ENCODE data around the gene FDXR. TPM values are rescaled to one million over a fixed set of nuclear protein-coding genes. Genes with fewer than 3 reads are reported as not detected.
A peak's percentile ranks its signal among the peaks of the same experiment; 100 is the strongest.

FDXR gene
- total and polyA plus RNA-seq, 9 of the 15 experiments (the other 6 are each of a cell fraction or from before 2014, with no cell fraction given) = 0.89 to 70.7 (median 30.9) TPM

- no TSS peak for BruUV-seq (replicated peaks)
- in situ Hi-C loops (cut with MboI) (no loop called here), intact Hi-C loops (cut with micrococcal nuclease) (no loop called here)
- H3K9me3 ChIP-seq (replicated peaks; ENCODE audit: control insufficient read depth, insufficient read depth, low read depth, low read length) = no peaks in the 10 kb centered on the region
- H4K20me1 ChIP-seq (replicated peaks; ENCODE audit: control insufficient read depth, insufficient read depth, low read length) = 0 out of 2 replicates have a peak, but pooled peaks cover 10% of the 10 kb centered on the region
- H3K79me2 ChIP-seq (ENCODE audit: control insufficient read depth, insufficient read depth, low read length) = no peaks in the 10 kb centered on the region
- H3K27ac ChIP-seq (ENCODE audit: extremely low read depth, low read depth, low read length) = no peak overlapping the region
- ChIA-PET POLR2A (interaction anchor here (0.7 to 1.7 kb wide), 4 partner anchors 10 to 535 kb away, joined by 3 to 7 read pairs (median 4); no protein-coding TSS in a partner anchor), CTCF (ENCODE audit: low intra/inter-chr PET ratio) (no interaction called here)
- no peaks in the 10 kb centered on the region for H3K9me1 ChIP-seq (ENCODE audit: control insufficient read depth, insufficient read depth, low read length)
- no peaks in the 10 kb centered on the region for H3K36me3 ChIP-seq (ENCODE audit: control insufficient read depth, insufficient read depth, low read length)
- ATAC-seq = no peak
- no peak overlapping the region for H3K4me2 ChIP-seq (ENCODE audit: insufficient read depth, low read length)
- no peaks in the 10 kb centered on the region for H3K27me3 ChIP-seq (ENCODE audit: control insufficient read depth in 2 of 2, insufficient read depth in 2 of 2, low read length in 2 of 2)
- H3K4me1 ChIP-seq (replicated peaks in 1 of 2; ENCODE audit: control insufficient read depth in 2 of 2, insufficient read depth in 2 of 2, low read length in 2 of 2) = peaks cover 11 to 31% of the 10 kb centered on the region in 2 experiments; a peak in 4 of 5 replicates
- no peak for FAIRE-seq
- DNase-seq (ENCODE audit: extremely low read depth in 1 of 4, low spot score in 3 of 4) = no peak
- 33% methylated on average over 5 of the region's 7 CpGs for WGBS (ENCODE audit: insufficient coverage, low coverage, missing lambda C conversion rate)
- no peak overlapping the region for H2AFZ ChIP-seq (ENCODE audit: low read depth, low read length)
- TF ChIP-seq PHTF2 (CRISPR knock-in tag; IDR thresholded peaks at IDR 0.05) (no peak), ZNF740 (CRISPR knock-in tag; IDR thresholded peaks at IDR 0.05) (no peak; the same call in 1 of the 2 replicates), ZNF740 (tag; IDR thresholded peaks at IDR 0.05) (peak in 1 of 2 experiments; percentile 79; a peak in 2 of 4 replicates)
- no peak overlapping the region for H3K4me3 ChIP-seq
- peak overlapping the region in 1 of 2 experiments; percentile 0; a peak in 1 of 4 replicates for H3K9ac ChIP-seq (ENCODE audit: insufficient read depth in 1 of 2, low read depth in 2 of 2, low read length in 2 of 2)
These were observed 32.6 kb downstream of the FDXR start for GRCh38 chr17:74839990-74840852.
